ENCODE measurements around the gene WDFY3.

GRCh38 chr4:84803116-84803515 is 163.4 kb downstream of the WDFY3 start:
- TF ChIP-seq CTCF (IDR thresholded peaks at IDR 0.05; ENCODE audit: insufficient read depth, low read length) (no peak), POLR2AphosphoS5 (IDR thresholded peaks at IDR 0.05; ENCODE audit: low read depth) (no peak), GABPA (IDR thresholded peaks at IDR 0.05; ENCODE audit: low read depth) (no peak), SPI1 (IDR thresholded peaks at IDR 0.05; ENCODE audit: borderline replicate concordance, low read depth) (no peak)
- TF ChIP-seq, protein P1, sequence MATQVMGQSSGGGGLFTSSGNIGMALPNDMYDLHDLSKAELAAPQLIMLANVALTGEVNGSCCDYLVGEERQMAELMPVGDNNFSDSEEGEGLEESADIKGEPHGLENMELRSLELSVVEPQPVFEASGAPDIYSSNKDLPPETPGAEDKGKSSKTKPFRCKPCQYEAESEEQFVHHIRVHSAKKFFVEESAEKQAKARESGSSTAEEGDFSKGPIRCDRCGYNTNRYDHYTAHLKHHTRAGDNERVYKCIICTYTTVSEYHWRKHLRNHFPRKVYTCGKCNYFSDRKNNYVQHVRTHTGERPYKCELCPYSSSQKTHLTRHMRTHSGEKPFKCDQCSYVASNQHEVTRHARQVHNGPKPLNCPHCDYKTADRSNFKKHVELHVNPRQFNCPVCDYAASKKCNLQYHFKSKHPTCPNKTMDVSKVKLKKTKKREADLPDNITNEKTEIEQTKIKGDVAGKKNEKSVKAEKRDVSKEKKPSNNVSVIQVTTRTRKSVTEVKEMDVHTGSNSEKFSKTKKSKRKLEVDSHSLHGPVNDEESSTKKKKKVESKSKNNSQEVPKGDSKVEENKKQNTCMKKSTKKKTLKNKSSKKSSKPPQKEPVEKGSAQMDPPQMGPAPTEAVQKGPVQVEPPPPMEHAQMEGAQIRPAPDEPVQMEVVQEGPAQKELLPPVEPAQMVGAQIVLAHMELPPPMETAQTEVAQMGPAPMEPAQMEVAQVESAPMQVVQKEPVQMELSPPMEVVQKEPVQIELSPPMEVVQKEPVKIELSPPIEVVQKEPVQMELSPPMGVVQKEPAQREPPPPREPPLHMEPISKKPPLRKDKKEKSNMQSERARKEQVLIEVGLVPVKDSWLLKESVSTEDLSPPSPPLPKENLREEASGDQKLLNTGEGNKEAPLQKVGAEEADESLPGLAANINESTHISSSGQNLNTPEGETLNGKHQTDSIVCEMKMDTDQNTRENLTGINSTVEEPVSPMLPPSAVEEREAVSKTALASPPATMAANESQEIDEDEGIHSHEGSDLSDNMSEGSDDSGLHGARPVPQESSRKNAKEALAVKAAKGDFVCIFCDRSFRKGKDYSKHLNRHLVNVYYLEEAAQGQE (IDR thresholded peaks at IDR 0.05; ENCODE audit: insufficient replicate concordance, low read depth): no peak

All from HL-60 (cell line).